ENCODE results near the gene LEKR1.
"Not testable (repeated sequence)": the region's sequence is repeated elsewhere in the genome, so short reads cannot be mapped to it uniquely, and the experiment has no call there.

LEKR1 gene

DNA sequence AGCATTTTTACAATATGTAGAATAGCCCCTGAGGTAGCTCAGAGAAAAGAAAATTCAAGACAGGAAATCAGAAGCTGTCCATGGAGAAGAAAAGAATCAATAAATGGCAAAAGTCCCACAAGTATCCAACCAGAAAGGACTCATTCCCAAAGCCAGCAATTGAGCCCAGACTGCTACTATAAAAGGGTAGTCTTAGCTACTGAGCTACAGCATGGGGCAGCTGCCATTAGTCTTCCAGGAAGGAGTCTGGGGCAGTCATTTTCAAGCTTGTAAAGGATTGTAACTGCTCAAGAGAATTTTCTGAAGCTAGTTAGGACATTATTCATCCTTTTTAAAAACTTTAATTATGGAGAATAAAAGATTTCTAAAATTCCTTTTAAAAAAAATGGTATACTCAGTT is 10.5 kb downstream of the LEKR1 start:
- DNase-seq (ENCODE audit: low read depth in 2 of 2): no peak

DNA sequence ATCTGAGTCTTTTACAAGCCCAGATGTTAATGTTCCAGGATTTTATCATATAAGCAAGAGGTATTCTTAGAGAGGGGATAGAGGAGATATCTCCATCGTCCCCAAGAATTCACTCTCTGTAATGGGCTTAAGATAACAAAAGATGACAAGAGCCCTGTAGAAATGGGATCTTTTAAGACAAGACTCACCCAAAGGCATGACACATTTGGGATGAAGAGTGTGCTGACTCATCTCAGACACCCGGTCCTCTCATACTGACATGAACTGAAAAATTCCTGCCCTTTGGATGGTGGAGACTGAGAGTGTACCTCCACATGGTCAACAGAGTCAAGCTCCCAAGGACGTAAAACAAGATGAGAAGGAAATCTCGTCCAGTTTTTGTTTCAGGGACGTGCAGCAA is 11.0 kb downstream of the LEKR1 start:
- DNase-seq (ENCODE audit: low read depth in 2 of 2): no peak

DNA sequence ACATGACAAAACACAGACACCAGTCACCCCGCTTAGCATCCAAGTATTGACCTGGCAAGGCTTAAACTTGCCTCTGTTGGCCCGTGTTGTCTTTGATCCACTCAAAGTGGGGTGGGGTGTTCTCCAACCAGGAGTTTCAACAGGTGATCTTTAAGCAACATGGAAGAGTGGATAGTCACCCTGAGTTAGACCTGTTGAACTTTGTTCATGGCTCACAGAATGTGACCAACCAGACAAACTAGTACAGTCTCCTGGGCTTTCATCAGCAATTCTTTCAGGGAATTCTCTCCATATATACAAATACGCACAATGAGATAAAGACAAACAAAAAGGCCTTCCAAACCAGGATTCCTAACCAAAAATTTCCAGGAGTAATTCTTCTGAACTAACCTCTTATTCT is 11.9 kb downstream of the LEKR1 start:
- DNase-seq (ENCODE audit: low read depth in 2 of 2): no peak

DNA sequence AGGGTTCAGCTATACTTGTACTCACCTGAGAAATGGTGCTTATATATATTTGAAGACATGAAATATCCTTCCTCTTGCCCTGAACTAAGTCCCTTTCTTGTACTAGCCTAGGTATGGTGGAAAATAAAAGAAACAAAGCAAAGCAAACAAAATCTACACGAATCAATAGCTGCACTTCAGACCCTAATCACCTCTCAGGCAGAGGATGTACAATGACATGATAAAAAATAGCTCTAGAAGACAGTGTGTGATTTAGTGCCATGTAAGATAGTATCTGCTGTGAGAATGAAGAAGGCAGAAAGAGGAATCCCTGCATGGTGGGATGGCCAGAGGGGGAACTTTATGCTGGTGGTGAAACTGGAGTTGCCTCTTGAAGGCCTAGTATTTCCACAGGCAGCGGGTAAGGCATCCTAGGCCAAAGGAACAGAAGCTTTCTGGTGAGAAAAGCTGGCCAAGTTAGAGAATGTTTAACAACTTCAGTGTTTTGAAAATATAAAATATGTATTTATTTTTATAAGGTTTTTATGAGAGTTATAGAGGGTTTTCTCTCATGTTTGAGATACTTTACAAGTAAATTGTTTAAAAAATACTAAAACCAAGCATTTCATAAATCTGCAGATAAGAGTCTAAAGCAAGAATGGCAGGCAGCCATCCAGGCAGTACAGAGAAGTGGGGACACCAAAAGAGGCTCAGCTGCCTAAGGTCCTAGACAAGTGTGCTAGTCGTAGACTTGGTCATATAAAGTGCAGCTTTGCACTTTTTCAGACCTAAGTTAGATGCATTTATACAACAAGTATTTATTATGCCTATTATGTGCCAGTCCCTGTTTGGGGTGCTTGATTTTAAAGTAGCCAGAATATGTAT is 14.9 kb downstream of the LEKR1 start:
- DNase-seq (ENCODE audit: low read depth in 2 of 2): no peak

DNA sequence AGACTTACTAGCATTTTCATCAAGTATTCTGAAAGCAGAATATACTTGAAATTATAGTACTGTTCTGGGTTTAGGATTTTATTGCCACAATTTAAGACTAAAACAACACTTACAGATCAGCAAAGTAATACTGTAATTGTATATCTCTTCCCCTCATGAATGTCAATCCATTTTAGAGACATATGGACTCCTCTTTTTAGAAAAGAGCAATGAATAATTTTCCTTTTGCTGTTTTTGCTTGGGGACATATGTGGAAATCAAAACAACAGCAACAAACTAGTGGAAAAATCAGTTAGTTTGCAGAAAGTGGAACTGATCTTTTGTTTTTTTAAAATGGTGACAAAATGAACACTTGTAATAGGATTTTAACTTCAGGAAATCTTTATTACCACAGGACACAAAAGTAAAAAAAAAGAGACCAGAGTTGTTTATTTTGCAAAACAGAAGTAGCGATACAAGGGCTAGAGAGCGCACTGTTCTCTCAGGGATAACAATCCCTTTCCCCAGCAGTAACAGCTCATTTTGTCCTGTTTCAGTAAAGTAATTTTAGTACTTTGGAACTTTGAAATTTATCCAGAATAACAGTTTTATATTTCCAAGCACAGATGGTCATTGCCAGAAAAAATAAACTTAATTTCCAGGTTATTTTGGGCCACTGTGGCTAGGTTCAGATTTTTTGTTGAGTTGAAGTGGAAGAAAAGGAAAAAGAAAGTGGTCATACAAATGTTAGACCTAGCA is 17.1 kb downstream of the LEKR1 start:
- DNase-seq (ENCODE audit: low read depth in 2 of 2): no peak

DNA sequence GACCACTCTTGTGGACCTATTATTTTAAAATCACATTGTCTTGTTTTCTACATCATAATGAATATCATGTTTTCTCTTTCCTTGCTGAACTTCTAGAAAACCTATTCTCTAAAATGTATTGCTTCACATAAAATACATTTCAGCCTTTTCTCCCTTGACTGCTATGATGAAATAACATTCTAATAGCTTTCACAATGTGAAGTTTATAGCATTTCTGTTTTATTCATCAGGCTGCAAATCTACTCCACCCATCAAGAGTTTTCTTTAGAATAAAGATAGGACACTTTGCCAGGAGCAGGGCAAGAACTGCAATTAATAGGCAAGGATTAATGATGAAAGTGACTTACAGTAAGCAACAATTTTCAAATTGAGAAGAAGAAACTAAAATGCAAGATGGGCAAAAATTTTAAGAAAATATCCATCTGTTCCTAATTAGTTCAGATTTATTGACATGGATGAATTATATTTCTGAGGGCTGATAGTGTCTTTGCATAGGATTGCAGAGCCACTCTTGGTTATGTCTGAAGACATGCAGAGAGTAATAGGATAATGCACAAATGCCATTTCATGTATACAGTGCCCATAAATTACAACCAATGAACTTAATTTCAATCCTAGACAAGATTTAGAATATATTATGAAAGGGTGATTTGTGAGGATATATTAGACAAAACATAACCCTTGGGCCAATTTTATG is 21.7 kb downstream of the LEKR1 start:
- DNase-seq (ENCODE audit: low read depth in 2 of 2): no peak

DNA sequence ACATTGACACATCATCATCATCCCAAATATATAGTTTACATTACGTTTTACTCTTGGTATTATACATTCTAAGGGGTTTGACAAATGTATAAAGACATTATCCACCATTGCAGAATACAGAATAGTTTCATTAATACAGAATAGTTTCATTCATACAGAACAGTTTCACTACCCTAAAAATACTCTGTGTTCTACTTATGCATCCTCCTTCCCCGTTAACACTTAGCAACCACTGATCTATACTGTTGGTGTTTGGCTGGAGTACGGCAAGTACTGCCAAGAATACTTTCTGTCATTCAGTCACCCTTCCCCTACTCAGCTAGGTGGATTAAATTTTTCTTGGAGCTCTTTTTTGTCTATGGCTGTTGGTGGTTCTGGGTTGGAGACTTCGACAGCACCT is 33.4 kb downstream of the LEKR1 start:
- DNase-seq (ENCODE audit: low read depth in 2 of 2): no peak

DNA sequence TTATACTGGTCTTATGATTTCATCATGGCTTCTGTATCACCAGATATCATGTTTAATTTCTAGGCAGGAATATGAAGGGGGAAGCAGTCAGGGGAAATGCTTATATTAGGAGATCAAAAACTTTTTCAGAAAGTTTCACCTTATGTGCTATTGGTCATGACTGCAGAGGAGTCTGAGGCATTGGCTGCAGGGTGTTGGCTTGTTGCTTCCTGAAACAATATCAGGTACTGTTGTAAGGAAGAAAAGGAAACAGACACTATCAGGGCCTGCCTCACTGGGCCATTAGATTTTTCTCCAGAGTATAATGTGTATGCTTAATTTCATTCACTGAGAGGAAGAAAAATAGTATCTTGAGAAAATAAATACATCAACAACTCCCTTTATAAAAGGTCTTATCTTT is 34.7 kb downstream of the LEKR1 start:
- DNase-seq (ENCODE audit: low read depth in 2 of 2): no peak

DNA sequence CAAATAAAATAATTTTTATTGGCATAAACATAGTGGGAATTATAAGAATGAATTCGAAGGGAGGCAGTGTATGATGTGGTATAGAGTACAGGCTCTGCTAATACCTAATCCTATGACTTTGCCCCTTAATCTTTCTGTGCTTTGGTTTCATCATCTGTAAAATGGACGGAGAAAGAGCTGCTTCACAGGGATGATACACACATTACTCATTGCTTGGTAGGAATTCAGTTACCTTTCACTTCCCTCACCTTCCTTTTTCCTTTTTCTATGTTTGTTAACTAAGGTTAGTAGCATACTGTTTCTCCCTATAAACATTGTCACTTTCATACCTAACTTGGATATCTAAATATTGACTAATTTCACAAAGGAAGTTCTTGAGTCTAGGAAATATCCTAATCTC is 36.2 kb downstream of the LEKR1 start:
- DNase-seq (ENCODE audit: low read depth in 2 of 2): no peak

DNA sequence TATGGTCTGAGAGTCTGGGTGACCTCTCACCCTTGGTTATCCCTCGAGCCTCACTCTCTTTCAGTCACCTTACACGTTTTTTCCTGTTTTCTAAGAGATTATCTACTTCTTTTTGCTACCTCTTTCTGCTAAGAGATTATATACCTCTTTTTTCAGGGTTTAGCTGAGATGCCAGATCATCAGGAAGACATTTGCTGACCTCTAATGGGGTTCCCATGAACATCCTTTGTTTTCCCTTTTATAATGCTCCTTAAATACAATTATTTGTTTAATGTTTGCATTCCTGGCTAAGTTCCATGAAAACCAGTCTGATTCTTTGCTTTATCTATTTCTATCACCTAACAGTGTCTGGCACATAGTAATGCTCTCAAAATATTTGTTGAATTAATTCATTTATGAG is 39.6 kb downstream of the LEKR1 start:
- no peak for DNase-seq (ENCODE audit: low read depth in 2 of 2)

DNA sequence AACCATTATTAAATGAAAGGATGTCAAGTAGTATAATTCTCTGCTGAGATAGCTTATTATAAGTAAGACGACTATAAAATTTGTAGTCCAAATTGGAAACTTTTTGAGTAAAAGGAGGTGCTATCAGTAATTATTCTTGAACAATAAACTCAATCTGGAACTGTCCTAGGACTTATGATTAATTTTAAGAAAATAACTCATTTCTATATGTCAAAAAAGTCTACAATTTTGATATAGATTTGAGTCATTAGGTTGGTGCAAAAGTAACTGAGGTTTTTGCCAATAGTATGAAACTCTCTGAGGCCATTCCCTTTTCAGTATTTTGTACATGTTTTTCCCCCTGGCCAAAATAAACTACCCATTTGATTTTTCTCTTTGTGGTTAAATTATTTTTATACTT is 41.0 kb downstream of the LEKR1 start:
- no peak for DNase-seq (ENCODE audit: low read depth in 2 of 2)

DNA sequence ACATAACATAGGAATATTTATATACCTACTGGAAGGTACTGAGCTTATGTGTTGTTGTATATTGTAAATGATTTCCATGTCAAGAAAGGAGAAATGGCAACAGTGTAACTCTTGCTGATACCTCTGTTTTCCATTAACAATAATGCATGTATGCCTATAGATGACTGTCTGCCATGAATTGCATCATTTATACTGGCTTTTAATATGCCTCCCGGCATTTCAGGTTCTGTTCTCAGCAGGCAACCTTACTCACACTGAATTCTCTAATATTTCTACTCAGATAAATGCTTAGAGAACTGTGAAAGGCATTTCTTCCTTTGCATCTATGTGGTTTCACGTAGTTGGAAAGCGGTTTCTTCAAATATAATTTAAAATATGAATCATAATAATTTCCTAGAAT is 41.8 kb downstream of the LEKR1 start:
- no peak for DNase-seq (ENCODE audit: low read depth in 2 of 2)

DNA sequence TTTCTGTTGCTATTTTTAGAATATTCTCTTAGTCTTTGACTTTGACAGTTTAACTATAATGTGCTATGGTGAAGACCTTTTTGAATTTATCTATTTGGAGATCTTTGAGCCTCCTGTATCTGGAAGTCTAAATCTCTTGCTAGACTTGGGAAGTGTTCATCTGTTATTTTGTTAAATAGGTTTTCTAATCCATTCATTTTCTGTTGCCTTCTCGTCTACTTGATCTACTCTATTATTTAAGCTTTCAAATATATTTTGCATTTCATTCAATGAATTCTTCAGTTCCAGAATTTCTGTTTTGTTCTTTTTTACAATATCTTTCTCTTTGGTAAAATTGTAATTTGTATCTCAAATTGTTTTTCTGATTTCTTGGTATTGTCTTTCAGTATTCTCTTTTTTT is 47.8 kb downstream of the LEKR1 start:
- no peak for DNase-seq (ENCODE audit: low read depth in 2 of 2)

DNA sequence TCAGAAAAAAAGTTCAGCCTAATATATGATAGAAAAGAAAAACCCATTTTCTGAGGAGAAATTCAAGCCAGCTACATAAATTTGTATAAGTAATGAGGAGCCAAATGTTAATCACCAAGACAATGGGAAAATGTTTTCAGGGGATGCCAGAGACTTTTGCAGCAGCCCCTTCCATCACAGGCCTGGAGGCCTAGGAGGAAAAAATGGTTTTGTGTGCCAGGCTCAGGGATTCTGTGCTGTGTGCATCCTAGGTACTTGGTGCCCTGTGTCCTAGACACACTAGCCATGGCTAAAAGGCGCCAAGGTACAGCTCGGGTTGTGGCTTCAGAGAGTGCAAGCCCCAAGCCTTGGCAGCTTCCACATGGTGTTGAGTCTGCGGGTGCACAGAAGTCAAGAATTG is 53.3 kb downstream of the LEKR1 start:
- DNase-seq (ENCODE audit: low read depth in 2 of 2): not testable (repeated sequence)

DNA sequence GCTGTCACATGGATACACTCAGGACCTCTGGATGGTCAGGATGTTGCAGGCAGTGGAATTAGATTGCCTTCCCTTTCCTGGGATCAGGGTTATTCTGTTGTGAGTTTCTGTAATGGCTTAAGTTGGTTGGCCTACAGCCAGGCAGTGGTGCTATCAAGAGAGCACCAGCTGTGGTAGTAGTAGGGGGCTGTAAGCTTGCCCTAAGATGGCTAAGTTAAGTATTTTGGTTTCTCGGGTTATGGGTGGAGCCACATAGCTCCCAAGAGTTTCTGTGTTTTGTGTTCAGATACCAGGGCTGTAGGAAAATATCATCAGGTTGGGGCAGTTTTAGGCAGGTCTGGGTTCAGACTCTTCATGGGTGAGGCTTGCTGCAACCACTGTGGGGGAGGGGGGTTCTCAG is 59.6 kb downstream of the LEKR1 start:
- DNase-seq (ENCODE audit: low read depth in 2 of 2): no peak

DNA sequence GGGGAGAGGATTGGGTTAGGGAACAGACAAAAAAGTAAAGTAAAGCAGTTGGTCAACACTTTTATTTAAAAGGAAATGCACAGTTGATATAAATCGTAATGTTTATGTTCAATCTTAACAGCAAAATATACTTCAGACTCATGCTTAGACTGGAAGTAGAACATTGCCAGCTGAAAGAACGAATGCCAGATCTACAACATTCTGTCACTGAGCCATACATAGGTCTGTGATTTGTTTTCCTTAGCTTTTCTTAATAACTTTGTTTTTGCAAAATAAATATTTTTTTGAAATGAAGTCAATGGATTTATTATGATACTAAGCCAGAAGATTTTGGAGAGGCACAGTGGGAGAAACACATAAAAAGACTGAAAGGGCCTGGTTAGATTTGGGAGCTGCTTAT is 62.0 kb downstream of the LEKR1 start:
- no peak for DNase-seq (ENCODE audit: low read depth in 2 of 2)

DNA sequence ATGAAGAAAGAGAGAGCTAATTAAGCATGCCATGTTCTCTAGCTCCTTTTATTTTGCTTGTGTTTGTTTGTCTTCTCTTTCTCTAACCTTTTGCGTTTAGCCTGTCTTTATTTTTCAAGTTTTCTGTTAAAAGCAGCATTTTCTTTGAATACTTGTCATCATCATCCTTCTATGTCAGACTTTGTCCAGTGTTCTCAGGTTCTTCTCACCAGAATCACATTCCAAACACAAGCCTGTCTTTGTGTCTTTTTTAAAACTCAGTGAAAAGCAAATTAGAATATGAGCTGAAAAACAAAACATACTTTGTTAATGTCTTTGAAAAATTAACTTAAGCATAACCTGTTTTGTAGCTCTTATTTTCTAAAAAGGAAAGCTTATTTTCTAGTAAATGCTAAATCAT is 62.4 kb downstream of the LEKR1 start:
- DNase-seq (ENCODE audit: low read depth in 2 of 2): no peak

DNA sequence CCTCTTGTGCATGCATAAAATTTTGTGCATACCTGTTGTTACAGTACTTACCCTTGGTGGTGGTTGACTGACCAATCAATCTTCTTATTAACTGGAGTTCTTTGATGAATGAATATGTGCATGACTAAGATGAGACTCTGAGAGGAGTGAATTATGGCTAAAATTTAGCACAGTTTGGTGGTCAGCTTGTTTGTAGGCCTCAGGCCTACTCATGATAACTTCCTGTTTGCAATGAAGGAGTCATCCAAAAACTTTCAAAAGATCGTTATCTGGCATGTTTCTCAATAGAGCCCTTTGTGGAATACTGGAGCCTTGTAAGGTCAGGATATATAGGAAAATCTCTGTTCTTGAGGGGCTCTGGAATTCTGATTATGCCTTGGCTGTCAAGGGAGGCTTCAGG is 66.5 kb downstream of the LEKR1 start:
- DNase-seq (ENCODE audit: low read depth in 2 of 2): no peak

DNA sequence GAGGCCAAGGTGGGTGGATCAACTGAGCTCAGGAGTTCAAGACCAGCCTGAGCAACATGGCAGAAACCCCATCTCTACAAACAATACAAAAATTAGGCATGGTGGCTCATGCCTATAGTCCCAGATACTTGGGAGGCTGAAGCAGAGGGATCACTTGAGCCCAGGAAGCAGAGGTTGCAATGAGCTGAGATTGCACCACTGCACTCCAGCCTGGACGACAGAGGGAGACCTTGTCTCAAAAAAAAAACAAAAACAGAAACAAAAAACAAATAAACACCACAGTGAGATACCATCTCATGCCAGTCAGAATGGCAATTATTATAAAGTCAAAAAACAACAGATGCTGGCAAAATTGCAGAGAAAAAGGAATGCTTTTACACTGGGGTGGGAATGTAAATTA is 69.2 kb downstream of the LEKR1 start:
- DNase-seq (ENCODE audit: low read depth in 2 of 2): not testable (repeated sequence)

DNA sequence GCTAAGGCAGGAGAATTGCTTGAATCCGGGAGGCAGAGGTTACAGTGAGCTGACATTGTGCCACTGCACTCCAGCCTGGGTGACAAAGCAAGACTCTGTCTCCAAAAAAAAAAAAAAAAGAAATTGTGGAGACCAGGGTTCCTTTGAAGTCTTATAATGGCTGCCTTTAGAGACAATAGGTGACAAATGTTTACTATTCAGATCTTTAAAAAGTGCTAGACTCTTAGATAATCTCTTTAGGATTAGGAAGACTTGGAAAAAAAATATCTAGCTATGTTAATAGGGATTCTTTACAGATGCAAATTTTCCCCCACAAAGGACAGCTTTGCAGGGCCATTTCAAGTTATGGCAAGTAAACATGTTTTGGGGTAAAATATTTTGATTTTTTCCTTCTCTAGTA is 71.7 kb downstream of the LEKR1 start:
- DNase-seq (ENCODE audit: low read depth in 2 of 2): not testable (repeated sequence)

DNA sequence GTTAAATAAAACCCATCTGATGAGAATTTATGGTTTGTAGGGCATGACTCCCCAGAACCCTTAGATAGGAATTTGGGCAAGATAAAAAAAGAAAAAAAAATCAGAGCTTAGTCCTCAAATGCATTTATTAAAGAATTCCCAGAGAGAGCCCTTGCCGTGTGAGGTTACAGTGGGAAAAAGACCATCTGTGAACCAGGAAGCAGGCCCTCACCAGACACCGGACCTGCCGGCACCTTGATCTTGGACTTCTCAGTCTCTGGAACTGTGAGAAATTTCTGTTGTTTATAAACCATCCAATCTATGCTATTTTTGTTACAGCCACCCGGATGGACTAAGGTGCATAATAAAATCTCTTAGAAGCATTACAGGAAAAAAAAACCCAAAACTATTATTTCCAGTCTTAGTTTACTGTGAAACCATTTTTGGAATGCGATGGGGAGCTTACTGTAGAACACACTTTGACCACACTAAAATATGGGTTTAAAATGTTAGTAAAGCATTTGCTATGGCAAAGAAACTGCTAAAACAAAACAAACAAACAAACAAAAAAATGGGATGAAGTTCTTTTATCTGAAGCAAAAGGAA is 72.2 kb downstream of the LEKR1 start:
- no peak for DNase-seq (ENCODE audit: low read depth in 2 of 2)

DNA sequence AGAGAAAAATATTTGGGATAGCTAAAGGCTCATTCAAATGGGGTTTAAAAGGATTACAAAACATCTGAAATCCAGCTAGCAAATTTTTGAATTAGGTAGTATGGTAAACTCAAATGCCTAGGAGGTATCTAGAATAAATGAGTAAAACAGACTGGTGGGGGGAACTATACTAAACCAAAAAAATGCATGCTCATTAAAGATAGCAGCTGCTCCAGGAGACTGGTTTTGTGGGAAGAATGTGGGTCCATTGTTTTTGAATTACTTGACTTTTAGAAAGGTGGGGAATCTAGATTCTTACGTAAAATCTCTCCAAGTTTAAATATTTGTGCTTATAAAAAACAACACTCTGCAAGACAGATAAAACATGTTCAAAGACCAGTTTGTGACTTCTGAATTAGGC is 73.8 kb downstream of the LEKR1 start:
- no peak for DNase-seq (ENCODE audit: low read depth in 2 of 2)
